GM08714 (cell line): ENCODE data around the gene RUBCNL.

Experiments
- H3K4me3 ChIP-seq: fragments of 200-500 bp; sonication (Bioruptor generic); 2 replicates; pipeline ENCODE4 v1.5.1; 2014; ENCODE audit warnings: mild to moderate bottlenecking, low read length, inconsistent platforms
- ZNF274 ChIP-seq: IDR thresholded peaks from 2 replicates; pipeline ENCODE4 v1.6.1; 2012; ENCODE audit warnings: mild to moderate bottlenecking, low read depth, low read length

Gene RUBCNL

DNA sequence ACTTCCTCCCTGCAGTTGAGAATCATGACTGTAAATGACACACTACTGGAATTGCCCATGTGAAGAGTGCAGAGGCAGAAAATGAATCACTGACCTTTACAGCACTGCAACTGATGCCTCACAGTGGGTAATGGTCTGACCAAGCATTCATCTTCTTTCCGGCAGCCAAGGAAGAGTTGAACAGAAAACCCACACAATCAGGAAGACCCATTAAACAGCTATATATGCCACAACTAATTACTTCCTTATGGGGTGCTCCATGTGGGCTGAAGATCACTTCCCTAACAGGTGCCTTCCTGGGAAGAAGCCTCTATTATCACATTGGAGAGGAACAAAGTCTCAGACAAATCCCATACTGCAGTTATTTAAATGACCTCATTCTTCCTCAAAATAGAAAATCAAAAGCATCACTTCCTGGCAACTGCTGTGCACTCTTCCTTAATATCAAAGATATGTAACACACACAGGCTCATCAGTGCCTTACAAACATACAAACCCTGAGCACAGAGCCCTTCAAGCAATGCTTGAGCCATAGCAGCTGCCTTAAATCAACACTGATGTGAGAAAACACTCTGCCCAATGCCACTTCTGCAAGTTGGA is 45.8 kb downstream of the RUBCNL start:
- no peak for TF ChIP-seq ZNF274
- no peak overlapping the region for H3K4me3 ChIP-seq

DNA sequence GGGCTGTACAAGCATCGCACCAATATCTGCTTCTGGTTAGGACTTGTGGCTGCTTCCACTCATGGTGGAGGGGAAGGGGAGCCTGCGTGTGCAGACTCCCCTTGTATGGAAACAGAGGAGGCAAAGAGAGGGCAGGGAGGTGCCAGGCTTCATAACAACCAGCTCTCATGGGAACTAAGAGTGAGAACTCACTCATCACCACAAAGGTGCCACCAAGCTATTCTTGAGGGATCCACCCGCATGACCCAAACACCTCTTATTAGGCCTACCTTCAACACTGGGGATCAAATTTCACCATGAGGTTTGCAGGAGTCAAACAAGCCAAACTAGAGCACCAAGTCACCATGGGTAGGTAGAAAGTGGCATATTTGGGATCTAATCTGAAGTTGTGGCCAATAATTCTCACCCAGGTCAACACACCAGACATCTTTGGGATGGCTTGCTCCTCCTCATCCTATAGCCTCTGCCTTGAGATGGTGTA is 46.4 kb downstream of the RUBCNL start:
- H3K4me3 ChIP-seq = no peak overlapping the region
- TF ChIP-seq ZNF274 = no peak

DNA sequence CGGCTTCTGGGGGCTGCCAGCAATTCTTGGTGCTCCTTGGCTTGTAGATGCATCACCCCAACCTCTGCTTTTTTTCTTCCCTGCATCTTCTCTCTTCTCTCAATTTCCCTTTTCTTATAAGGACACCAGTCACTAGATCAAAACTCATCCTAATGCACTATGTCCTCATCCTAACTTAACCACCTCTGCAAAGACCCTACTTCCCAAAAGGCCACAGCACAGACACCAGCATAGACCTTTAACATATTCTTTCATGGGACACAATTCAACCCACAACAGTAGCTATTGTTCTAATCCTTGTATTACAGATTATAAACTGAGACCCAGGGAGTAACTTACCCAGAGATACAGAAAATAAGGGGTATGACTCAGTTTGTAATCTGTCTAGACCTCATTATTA is 47.0 kb downstream of the RUBCNL start:
- no peak overlapping the region for H3K4me3 ChIP-seq
- TF ChIP-seq ZNF274 = no peak

DNA sequence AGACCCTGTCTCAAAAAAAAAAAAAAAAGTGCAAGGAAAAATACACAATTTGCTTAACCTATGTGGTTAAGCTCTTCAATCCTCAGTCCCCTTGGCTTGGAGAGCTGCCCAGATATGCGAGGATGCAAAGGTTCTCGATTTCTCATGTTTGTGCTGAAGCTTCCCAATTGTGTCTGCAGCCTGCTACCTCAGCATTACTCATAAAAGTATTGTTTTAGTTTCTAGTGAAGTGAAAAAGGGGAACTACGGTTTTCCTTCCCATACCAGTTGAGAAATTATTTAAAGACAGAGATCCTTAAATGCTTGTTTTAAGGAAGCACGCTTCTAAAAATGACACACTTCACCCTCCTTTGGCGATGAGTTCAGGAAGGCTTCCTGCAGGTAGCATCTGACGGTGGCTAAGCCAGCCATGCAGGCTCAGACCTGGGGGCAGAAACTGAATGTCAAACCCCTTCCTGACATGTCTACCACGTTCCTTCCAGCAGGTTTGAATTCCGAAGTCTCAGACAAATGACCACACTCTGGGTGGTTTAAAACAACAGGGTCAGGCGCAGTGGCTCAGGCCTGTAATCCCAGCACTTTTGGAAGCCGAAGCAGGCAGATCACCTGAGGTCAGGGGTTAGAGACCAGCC is 47.9 kb downstream of the RUBCNL start:
- H3K4me3 ChIP-seq = no peak overlapping the region
- no peak for TF ChIP-seq ZNF274

DNA sequence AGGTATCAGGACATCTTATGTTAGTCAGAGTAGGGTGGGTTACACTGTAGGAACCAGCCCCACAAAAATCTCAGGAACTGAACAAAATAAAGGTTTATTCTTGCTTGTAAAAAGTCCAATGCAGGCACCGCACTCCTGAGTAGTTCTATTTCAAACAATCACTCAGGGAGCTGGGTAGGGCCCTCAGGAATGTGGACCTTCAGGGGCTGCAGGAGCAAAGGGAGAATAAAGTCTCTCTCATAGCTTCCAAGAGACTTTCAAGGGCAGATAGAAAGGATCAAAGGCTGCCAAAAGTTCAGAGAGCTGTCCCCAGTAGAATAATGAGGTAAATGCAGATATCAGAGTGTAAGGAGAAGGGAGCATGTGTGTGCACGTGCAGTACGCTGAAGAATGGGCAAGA is 49.4 kb downstream of the RUBCNL start:
- TF ChIP-seq ZNF274 = no peak
- no peak overlapping the region for H3K4me3 ChIP-seq

DNA sequence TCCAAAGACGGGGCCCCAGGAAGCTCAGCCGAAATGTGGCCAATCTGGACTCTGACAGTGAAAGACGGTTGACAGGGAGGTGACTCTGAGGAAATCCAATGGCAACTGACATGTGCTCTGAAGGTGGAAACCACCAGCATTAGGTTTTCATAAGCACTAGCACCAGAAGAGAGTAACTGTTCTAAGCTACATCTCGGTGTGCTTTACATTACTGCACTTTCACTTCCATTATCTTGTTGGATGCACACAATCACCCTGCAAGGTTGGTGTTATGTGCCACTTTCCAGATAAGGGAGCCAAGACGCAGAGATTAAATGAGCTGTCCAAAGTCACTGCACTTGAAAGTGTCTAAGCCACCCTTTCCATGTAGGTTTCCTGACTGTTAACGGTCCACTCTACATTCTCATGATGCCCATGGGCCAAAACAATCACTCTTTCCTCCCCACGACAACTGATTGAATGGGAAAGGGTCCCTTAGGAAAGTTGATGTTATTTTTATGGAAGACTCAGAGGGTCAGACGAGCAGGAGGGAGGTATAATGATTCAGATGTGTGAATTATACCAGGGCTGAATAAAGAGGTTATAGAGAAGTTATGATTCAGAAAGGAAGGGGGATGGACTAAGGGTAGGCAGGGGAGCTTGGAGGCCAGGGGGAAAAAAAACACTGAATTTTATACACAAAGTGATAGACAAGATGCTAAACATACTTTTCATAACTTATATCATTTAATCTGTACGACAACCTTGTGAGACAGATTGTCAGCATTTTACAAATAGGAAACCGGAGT is 52.8 kb downstream of the RUBCNL start:
- TF ChIP-seq ZNF274 = no peak
- H3K4me3 ChIP-seq = no peak overlapping the region

DNA sequence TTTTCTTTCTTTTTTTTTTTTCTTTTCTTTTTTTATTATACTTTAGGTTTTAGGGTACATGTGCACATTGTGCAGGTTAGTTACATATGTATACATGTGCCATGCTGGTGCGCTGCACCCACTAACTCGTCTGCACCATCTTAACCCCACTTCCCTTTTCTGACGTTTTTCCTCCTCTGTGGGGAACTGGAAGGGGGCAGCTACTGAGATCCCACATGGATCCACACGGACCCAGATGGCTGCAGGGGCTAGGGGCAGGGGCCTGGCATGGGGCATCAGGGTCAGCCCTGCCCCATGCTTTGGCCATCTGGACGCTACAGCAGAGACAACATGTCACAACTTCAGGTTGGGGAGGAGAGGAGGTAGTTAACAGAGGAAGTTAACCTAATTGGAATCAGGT is 54.3 kb downstream of the RUBCNL start:
- no peak overlapping the region for H3K4me3 ChIP-seq
- no peak for TF ChIP-seq ZNF274

DNA sequence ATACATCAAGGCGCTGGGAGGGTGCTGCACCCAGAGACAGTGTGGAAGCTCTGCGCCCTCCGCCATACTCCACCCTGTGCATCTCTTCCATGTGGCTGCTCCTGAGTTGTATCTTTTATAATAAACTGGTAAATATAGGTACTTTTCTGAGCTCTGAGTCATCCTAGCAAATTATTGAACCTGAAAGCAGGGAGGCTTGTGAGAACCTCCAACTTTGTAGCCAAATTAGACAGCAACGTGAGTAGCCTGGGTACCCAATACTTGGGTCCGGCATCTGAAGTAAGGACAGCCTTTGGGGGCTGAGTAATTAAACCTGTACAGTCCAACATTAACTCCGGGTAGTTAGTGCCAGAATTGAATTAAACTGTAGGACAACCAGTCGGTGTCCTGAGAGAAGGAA is 57.4 kb downstream of the RUBCNL start:
- no peak for TF ChIP-seq ZNF274
- H3K4me3 ChIP-seq = no peak overlapping the region

DNA sequence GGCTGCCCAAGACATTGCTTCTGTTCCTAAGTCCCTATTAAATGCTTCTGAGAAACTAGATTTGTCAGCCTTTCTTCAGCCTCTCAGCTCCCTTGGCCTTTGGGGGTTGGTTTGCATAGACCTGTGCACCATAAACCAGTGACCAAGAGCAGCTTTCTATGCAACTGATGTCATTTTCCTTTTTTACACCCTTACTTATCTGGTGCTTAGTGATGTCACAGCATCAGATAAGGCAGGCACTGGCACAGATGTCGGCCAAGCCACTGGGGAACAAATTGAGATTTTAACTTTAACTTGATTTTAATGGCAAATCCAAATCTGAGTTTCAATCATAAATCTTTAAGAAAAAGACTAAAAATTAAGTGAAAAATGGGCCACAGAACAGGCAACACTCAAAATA is 59.8 kb downstream of the RUBCNL start:
- H3K4me3 ChIP-seq = no peak overlapping the region
- TF ChIP-seq ZNF274 = no peak

DNA sequence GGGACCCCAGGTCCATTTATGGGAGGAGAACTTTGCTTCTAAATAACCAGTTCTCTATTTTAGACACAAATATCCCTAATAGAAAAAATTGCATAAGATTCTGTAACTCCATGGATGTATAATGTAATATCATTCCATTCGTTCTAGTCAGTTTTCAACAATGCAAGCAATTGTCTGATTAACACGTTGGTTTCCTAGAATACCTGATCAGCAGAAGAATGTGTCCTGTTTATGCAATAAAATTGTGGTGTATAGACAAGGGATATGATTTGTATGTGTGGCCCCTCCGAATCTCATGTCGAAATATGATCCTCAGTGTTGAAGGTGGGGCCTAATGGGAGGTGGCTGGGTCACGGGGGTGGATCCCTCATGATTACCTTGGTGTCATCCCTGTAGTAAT is 62.1 kb downstream of the RUBCNL start:
- no peak overlapping the region for H3K4me3 ChIP-seq
- TF ChIP-seq ZNF274 = no peak

DNA sequence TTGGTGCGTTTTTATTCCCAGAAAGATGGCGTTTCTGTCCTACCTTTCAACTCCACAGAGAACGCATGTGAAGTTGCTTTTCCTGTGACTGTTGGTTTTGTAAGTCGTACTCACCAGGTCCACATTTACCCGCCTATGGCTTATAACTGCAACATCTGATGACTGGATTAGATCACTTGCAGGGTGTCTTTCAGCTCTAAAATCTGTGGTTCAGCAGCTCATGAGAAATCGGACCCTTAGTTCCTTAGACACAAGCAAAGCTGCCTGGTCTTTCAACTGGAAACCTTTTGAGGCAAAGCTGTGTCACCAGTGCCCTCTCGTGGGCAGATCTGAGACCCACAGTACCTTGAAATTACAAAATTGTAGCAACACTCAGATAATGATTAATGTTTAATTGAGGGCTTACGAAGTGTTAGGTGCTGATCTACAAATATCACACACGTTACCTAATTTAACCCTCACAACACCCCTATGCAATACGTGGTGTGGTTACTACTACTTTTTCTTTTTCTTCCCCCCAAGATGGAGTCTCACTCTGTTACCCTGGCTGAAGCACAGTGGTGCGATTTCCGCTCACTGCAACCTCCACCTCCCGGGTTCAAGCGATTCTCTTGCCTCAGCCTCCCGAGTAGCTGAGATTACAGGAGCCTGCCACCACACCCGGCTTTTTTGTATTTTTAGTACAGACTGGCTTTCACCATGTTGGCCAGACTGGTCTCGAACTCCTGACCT is 65.4 kb downstream of the RUBCNL start:
- no peak for TF ChIP-seq ZNF274
- no peak overlapping the region for H3K4me3 ChIP-seq

DNA sequence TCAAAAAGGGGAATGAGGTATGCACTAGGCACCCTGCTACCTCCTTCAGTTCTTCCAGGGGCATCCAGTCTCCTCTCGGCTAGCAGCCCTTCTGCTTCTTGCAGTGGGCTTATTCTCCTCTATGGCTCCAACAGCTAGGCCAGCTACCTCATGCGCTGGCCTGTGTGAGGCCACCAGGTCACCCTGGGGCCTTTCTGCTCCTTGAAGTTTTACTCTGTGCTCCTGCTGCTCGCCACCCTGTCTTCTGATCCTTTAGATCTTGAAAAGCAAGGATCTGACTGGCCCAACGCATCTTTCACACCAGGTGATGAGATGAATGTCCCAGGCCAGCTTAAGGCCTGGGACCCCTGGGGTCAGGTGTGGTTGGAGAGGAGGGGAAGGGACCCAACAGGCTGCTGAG is 66.2 kb downstream of the RUBCNL start:
- H3K4me3 ChIP-seq = no peak overlapping the region

DNA sequence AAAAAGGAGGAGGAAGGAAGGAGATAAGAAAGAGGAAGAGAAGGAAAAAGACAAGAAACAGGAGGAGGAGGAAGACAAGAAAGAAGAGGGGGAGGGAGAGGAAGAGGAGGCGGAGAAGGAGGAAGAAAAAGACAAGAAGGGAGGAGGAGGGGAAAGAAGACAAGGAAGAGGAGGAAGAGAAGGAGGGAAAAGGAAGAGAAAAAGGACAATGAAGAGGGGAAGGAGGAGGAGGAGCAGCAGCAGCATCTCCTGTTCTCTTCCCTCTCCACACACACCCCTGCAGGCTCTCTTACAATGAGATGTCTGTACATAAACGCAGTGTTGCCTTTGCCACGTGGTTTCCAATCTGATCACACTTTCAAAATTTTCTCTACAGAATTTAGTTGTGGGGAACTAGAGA is 66.6 kb downstream of the RUBCNL start:
- no peak for TF ChIP-seq ZNF274
- no peak overlapping the region for H3K4me3 ChIP-seq

More for the DNA sequence above, 66.2 kb downstream of the RUBCNL start:
- TF ChIP-seq ZNF274 = no peak

DNA sequence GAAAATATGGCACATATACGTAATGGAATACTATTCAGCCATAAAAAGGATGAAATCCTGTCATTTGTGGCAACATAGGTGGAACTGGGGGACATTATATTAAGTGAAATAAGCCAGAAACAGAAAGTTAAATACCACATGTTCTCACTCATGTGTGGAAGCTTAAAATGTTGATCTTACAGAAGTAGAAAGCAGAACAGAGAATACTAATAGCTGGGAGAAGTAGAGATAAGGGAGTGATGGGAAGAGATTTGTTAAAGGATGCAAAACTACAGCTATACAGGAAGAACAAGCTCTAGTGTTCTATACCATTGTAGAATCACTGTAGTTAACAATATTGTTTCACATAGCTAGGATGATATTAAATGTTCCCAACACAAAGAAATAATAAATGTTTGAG is 68.1 kb downstream of the RUBCNL start:
- TF ChIP-seq ZNF274 = no peak
- no peak overlapping the region for H3K4me3 ChIP-seq
